ENCODE results near the gene OR52H1. TPM values are rescaled to one million over a fixed set of nuclear protein-coding genes. Genes with fewer than 3 reads are reported as not detected.

OR52H1 gene
- total RNA-seq, 1 donor from 2014 or later, result not detected

- Mint-ChIP-seq H3K27me3 (ENCODE audit: unreplicated experiment) (no peaks in the 10 kb centered on the region), H3K36me3 (ENCODE audit: unreplicated experiment) (no peaks in the 10 kb centered on the region), H3K27ac (ENCODE audit: unreplicated experiment) (no peak overlapping the region), H3K4me1 (ENCODE audit: low read depth, unreplicated experiment) (no peaks in the 10 kb centered on the region), H3K9me3 (ENCODE audit: unreplicated experiment) (no peaks in the 10 kb centered on the region), H3K4me3 (ENCODE audit: unreplicated experiment) (no peak overlapping the region)
- TF ChIP-seq, protein P1, sequence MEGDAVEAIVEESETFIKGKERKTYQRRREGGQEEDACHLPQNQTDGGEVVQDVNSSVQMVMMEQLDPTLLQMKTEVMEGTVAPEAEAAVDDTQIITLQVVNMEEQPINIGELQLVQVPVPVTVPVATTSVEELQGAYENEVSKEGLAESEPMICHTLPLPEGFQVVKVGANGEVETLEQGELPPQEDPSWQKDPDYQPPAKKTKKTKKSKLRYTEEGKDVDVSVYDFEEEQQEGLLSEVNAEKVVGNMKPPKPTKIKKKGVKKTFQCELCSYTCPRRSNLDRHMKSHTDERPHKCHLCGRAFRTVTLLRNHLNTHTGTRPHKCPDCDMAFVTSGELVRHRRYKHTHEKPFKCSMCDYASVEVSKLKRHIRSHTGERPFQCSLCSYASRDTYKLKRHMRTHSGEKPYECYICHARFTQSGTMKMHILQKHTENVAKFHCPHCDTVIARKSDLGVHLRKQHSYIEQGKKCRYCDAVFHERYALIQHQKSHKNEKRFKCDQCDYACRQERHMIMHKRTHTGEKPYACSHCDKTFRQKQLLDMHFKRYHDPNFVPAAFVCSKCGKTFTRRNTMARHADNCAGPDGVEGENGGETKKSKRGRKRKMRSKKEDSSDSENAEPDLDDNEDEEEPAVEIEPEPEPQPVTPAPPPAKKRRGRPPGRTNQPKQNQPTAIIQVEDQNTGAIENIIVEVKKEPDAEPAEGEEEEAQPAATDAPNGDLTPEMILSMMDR (IDR thresholded peaks at IDR 0.05; ENCODE audit: partially characterized antibody, unreplicated experiment), result no peak
- no peak for DNase-seq
Observed at GRCh38 chr11:5524756-5525155, 23.6 kb downstream of the OR52H1 start.

DNA sequence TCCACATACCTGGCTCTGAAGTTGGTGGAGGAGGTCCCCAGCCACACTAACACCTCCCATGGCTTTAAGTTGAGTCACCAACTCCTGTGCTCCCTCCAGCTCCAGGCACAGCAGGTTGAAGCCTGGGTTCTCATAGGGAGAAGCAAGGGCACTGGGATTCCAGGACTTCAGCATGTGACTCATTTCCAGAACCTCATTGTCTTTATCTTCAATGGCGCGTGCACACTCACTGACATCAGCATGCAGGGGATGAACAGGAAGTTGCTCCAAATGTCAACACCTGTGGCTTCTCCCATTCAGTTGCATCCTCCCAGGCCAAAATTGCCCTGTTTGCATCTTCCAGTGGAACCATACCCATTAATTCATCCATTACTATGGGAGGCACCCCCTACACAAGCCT is 26.0 kb downstream of the OR52H1 start:
- no peak for DNase-seq
- Mint-ChIP-seq H3K27ac (ENCODE audit: unreplicated experiment) (no peak overlapping the region), H3K36me3 (ENCODE audit: unreplicated experiment) (no peaks in the 10 kb centered on the region), H3K4me1 (ENCODE audit: low read depth, unreplicated experiment) (no peaks in the 10 kb centered on the region), H3K27me3 (ENCODE audit: unreplicated experiment) (no peaks in the 10 kb centered on the region), H3K9me3 (ENCODE audit: unreplicated experiment) (no peaks in the 10 kb centered on the region), H3K4me3 (ENCODE audit: unreplicated experiment) (no peak overlapping the region)
- TF ChIP-seq, protein P1 (IDR thresholded peaks at IDR 0.05; ENCODE audit: partially characterized antibody, unreplicated experiment), result no peak

DNA sequence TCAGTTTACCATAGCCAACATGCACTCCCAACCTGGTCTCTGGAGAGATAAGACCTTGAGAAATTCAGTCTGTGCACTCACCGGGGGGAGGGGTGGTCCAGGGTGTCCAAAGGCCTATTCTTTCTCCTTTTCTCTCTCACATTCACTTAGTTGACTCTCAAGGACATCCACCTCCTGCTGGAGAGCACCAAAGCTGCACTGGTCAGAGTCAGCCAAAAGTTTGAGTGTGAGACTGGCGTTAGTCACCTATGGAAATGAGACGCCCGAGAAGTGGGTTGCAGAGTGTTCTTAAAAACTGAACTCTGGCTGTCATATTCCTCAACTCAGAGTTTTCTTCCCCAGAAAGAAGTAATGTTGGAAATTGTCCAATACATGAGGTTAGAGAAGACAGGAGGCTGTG is 26.8 kb downstream of the OR52H1 start:
- no peak overlapping the region for H3K4me3 Mint-ChIP-seq (ENCODE audit: unreplicated experiment)
- DNase-seq, result no peak
- H3K27ac Mint-ChIP-seq (ENCODE audit: unreplicated experiment), result no peak overlapping the region
- H3K27me3 Mint-ChIP-seq (ENCODE audit: unreplicated experiment), result no peaks in the 10 kb centered on the region
- H3K4me1 Mint-ChIP-seq (ENCODE audit: low read depth, unreplicated experiment), result no peaks in the 10 kb centered on the region
- no peaks in the 10 kb centered on the region for H3K9me3 Mint-ChIP-seq (ENCODE audit: unreplicated experiment)
- TF ChIP-seq, protein P1 (IDR thresholded peaks at IDR 0.05; ENCODE audit: partially characterized antibody, unreplicated experiment), result no peak
- no peaks in the 10 kb centered on the region for H3K36me3 Mint-ChIP-seq (ENCODE audit: unreplicated experiment)

- Mint-ChIP-seq H3K36me3 (ENCODE audit: unreplicated experiment) (no peaks in the 10 kb centered on the region), H3K9me3 (ENCODE audit: unreplicated experiment) (no peaks in the 10 kb centered on the region), H3K27ac (ENCODE audit: unreplicated experiment) (no peak within 1 kb of the TSS), H3K4me1 (ENCODE audit: low read depth, unreplicated experiment) (no peaks in the 10 kb centered on the region), H3K4me3 (ENCODE audit: unreplicated experiment) (no peak within 1 kb of the TSS), H3K27me3 (ENCODE audit: unreplicated experiment) (no peaks in the 10 kb centered on the region)
- TF ChIP-seq, protein P1 (IDR thresholded peaks at IDR 0.05; ENCODE audit: partially characterized antibody, unreplicated experiment), result no peak
- DNase-seq, result no peak
Observed at GRCh38 chr11:5516599-5516998, 31.7 kb downstream of the OR52H1 start, which contains the start of gene UBQLNL. UBQLNL (minus strand) TSS chr11:5516699; CDS start chr11:5516441, 258 bp downstream.

GRCh38 chr11:5514841-5515240 is 33.5 kb downstream of the OR52H1 start:
- no peak overlapping the region for H3K27ac Mint-ChIP-seq (ENCODE audit: unreplicated experiment)
- no peak overlapping the region for H3K4me3 Mint-ChIP-seq (ENCODE audit: unreplicated experiment)
- peaks cover 2% of the 10 kb centered on the region for H3K9me3 Mint-ChIP-seq (ENCODE audit: unreplicated experiment)
- no peak for DNase-seq
- no peaks in the 10 kb centered on the region for H3K36me3 Mint-ChIP-seq (ENCODE audit: unreplicated experiment)
- TF ChIP-seq, protein P1 (IDR thresholded peaks at IDR 0.05; ENCODE audit: partially characterized antibody, unreplicated experiment), result no peak
- no peaks in the 10 kb centered on the region for H3K4me1 Mint-ChIP-seq (ENCODE audit: low read depth, unreplicated experiment)
- peaks cover 2% of the 10 kb centered on the region for H3K27me3 Mint-ChIP-seq (ENCODE audit: unreplicated experiment)

Measured in glutamatergic neuron (in vitro differentiated cells).